Fibroblast of mammary gland (primary cell): ENCODE measurements around the gene YAE1.

Experiments
- DNase-seq: peaks from one replicate; pipeline ENCODE4 v3.0.0-alpha.2; 2010; ENCODE audit warnings: low read depth
- H3K4me3 ChIP-seq: 2 replicates; pipeline ENCODE4 v1.5.1; 2011; ENCODE audit warnings: low read depth, mild to moderate bottlenecking, low read length, moderate library complexity; ENCODE audit not compliant: control insufficient read depth
- TF ChIP-seq, protein P1 (sequence below): conservative IDR thresholded peaks from 2 replicates; pipeline ENCODE4 v1.5.1; 2011; ENCODE audit warnings: low read depth, low read length, inconsistent platforms; ENCODE audit not compliant: control insufficient read depth, insufficient read depth

Gene YAE1

DNA sequence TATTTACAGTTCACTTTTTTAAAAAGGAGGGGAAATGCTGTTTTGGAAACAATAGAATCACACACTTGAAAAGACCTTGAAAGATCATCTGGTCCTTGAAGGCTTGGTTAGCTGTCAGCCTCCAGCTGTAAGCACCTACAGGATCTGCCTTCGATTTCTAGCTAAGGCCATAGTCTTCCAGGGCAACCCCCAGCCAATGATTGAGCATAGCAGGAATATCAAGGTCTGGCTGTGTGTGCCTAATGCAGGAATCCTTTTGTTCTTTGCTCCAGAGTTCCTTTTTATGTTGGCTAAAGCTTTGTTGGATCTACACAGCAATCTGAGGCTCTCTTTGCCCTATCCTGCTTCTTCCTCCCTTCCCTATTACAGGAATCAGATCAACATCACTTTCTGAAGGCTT is 5.2 kb upstream of the YAE1 start:
- DNase-seq = no peak
- TF ChIP-seq, protein P1, sequence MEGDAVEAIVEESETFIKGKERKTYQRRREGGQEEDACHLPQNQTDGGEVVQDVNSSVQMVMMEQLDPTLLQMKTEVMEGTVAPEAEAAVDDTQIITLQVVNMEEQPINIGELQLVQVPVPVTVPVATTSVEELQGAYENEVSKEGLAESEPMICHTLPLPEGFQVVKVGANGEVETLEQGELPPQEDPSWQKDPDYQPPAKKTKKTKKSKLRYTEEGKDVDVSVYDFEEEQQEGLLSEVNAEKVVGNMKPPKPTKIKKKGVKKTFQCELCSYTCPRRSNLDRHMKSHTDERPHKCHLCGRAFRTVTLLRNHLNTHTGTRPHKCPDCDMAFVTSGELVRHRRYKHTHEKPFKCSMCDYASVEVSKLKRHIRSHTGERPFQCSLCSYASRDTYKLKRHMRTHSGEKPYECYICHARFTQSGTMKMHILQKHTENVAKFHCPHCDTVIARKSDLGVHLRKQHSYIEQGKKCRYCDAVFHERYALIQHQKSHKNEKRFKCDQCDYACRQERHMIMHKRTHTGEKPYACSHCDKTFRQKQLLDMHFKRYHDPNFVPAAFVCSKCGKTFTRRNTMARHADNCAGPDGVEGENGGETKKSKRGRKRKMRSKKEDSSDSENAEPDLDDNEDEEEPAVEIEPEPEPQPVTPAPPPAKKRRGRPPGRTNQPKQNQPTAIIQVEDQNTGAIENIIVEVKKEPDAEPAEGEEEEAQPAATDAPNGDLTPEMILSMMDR = no peak
- no peak overlapping the region for H3K4me3 ChIP-seq

DNA sequence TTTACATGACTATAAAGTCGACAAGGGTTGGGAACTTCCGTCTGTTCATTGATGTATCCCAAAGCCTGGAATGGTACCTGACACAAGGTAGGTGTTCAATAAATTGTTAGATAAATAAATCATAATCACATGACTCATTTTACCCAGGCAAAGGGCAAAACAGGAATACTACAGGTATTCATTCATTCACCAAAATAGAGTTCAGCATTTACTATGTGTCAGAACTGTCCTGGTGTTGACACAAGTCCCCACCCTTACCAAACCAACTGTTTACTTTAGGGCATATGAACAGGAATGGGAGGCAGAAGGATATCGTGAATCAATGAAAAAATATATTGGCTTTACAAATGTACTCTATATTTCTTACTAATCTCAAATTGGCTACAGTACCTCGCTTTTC is 666 bp upstream of the YAE1 start:
- TF ChIP-seq, protein P1 = no peak
- DNase-seq = no peak
- H3K4me3 ChIP-seq = peak overlapping the region; percentile 98

DNA sequence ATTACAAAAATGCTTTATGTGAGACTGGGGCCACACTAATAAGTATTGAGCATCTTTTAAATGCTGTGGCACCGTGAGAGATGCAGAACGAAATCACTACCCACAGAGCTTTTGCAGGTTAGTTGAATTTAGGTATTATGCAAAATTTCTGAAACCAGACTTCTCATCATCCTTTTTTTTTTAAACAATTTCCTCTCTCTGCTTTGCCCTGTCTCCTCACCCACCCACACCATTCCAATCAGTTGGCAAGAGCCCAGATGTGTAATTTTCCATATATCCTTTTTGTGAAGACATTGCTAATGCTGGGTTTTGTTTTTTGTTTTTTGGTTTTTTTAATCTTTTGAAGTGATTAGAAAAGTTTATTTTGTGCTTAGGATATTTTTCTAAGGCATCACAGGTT is 1.1 kb downstream of the YAE1 start:
- TF ChIP-seq, protein P1 = no peak
- peak; percentile 54 for DNase-seq
- peak overlapping the region; percentile 98 for H3K4me3 ChIP-seq

DNA sequence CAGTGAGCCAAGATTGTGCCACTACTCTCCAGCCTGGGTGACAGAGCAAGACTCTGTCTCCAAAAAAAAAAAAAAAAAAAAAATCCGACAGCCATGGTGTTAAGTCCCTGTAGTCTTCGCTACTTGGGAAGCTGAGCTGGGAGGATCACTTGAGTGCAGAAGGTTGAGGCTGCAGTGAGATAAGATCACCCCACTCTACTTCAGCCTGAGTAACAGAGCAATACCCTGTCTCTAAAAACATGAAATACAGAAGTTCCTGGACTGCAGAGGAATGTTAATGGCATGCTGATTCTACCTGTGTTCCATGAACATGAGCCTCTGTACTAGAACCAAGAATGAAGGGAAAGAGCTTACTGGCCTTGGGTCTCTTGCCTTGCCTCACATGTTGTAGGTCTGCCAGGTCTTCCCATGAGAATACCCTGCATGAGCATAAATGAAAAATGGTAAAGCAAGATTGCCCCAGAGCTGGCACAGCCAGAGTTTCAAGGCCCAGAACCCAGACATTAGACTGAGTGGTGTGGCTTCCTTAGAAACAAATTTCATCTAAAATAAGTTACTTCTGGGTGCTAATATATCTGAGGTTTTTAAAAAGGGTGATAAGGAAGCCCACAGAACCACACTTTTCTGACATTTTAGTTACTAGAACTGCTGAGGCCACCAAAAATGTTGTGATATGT is 8.6 kb downstream of the YAE1 start:
- TF ChIP-seq, protein P1 = no peak
- no peak for DNase-seq
- no peak overlapping the region for H3K4me3 ChIP-seq

DNA sequence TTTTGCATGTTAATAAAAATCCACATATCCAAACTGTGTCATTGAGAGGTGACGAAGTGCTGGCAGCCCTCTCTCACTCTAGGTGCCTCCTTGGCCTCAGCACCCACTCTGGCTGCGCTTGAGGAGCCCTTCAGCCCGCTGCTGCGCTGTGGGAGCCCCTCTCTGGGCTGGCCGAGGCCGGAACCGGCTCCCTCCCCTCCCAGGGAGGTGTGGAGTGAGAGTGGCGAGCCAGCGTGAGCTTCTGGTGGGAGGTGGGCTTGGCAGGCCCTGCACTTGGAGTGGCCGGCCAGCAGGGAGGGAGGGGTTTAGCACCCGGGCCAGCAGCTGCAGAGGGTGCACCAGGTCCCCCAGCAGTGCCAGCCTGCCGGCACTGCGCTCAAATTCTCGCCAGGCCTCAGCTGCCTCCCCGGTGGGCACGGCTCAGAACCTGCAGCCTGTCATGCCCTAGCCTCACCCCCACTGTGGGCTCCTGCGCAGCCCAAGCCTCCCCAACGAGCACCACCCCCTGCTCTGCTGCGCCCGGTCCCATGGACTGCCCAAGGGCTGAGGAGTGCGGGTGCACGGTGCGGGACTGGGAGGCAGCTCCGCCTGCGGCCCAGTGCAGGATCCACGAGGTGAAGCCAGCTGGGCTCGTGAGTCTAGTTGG is 11.1 kb downstream of the YAE1 start:
- no peak overlapping the region for H3K4me3 ChIP-seq
- TF ChIP-seq, protein P1 = no peak
- DNase-seq = no peak

DNA sequence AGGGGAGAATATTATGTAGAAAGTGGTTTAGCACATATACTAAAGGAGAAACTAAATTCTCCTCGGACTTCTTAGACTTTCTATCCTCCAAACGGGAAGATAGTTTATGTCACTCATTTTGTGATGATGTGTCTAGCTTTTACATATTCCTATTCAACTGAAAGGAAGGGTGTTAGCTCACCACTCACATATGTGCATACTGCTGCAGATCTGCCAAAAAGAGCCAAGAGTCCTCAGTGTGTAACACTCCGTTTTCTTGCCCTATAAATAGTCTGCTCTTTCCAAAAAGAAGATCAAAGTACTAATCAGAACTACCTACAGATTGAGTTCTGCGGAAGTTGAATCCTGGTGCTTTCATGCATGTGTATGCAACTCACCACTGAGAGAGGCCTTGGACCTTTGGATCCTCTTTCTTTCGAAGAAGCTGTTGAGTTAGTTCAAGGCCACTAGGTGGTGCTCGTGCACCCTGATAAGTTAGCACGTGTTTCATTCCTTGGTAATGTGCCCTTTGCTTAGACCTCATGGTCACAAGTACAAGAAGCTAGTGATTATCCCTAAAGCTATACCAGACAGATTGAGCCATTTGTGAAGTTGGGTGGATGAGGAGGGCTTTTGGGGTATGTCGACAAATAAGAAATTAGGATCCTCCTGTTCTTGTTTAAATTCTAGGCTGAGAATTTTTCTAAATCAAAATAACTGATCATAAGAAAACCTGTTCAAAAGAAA is 14.1 kb downstream of the YAE1 start:
- DNase-seq = peak; percentile 97
- TF ChIP-seq, protein P1 = peak; percentile 85
- H3K4me3 ChIP-seq = no peak overlapping the region
